ENCODE results near the gene CCSAP. TPM values are rescaled to one million over a fixed set of nuclear protein-coding genes. Genes with fewer than 3 reads are reported as not detected.

The CCSAP gene
- total RNA-seq, 4 donors from 2014 or later, result 0.44 to 1.1 (median 0.81) TPM

- Histone ChIP-seq H3K9me3 (no peaks in the 10 kb centered on the region), H3K4me3 (no peak overlapping the region), H3K27me3 (no peaks in the 10 kb centered on the region), H3K36me3 (peaks cover 0 to 39% of the 10 kb centered on the region in 2 donors), H3K4me1 (peaks cover 4 to 14% of the 10 kb centered on the region in 2 donors), H3K27ac (no peak overlapping the region)
- no peak for TF ChIP-seq POLR2A (IDR thresholded peaks at IDR 0.05)
- TF ChIP-seq, protein P1, sequence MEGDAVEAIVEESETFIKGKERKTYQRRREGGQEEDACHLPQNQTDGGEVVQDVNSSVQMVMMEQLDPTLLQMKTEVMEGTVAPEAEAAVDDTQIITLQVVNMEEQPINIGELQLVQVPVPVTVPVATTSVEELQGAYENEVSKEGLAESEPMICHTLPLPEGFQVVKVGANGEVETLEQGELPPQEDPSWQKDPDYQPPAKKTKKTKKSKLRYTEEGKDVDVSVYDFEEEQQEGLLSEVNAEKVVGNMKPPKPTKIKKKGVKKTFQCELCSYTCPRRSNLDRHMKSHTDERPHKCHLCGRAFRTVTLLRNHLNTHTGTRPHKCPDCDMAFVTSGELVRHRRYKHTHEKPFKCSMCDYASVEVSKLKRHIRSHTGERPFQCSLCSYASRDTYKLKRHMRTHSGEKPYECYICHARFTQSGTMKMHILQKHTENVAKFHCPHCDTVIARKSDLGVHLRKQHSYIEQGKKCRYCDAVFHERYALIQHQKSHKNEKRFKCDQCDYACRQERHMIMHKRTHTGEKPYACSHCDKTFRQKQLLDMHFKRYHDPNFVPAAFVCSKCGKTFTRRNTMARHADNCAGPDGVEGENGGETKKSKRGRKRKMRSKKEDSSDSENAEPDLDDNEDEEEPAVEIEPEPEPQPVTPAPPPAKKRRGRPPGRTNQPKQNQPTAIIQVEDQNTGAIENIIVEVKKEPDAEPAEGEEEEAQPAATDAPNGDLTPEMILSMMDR (IDR thresholded peaks at IDR 0.05 in 4 of 5, conservative IDR thresholded peaks at IDR 0.05 in 1 of 5), result no peak
- in situ Hi-C loops (cut with MboI; ENCODE audit: low sequenced_read_pairs in 4 of 4), result no loop called here
- intact Hi-C loops (cut with DNase I; ENCODE audit: low total_unique reads), result no loop called here
- ATAC-seq (no peak), DNase-seq (no peak)
Measured at GRCh38 chr1:229305392-229305791, 37.5 kb downstream of the CCSAP start.

- Histone ChIP-seq H3K36me3 (peaks cover 0 to 54% of the 10 kb centered on the region in 2 donors), H3K27me3 (no peaks in the 10 kb centered on the region), H3K9me3 (no peaks in the 10 kb centered on the region), H3K27ac (no peak overlapping the region), H3K4me1 (peaks cover 0 to 5% of the 10 kb centered on the region in 2 donors), H3K4me3 (no peak overlapping the region)
- TF ChIP-seq, protein P1 (IDR thresholded peaks at IDR 0.05 in 4 of 5, conservative IDR thresholded peaks at IDR 0.05 in 1 of 5), result no peak
- TF ChIP-seq POLR2A (IDR thresholded peaks at IDR 0.05), result no peak
- ATAC-seq, result no peak
- in situ Hi-C loops (cut with MboI; ENCODE audit: low sequenced_read_pairs in 4 of 4), result no loop called here
- intact Hi-C loops (cut with DNase I; ENCODE audit: low total_unique reads), result no loop called here
- DNase-seq, result no peak
Measured at GRCh38 chr1:229303855-229304254, 39.0 kb downstream of the CCSAP start.

- Histone ChIP-seq H3K36me3 (peaks cover 0 to 58% of the 10 kb centered on the region in 2 donors), H3K4me3 (no peak overlapping the region), H3K9me3 (no peaks in the 10 kb centered on the region), H3K27me3 (no peaks in the 10 kb centered on the region), H3K27ac (no peak overlapping the region), H3K4me1 (no peaks in the 10 kb centered on the region)
- ATAC-seq, result no peak
- DNase-seq, result no peak
- in situ Hi-C loops (cut with MboI; ENCODE audit: low sequenced_read_pairs in 4 of 4), result no loop called here
- intact Hi-C loops (cut with DNase I; ENCODE audit: low total_unique reads), result no loop called here
- TF ChIP-seq, protein P1 (IDR thresholded peaks at IDR 0.05 in 4 of 5, conservative IDR thresholded peaks at IDR 0.05 in 1 of 5), result no peak
- no peak for TF ChIP-seq POLR2A (IDR thresholded peaks at IDR 0.05)
Measured at GRCh38 chr1:229302740-229303139, 40.1 kb downstream of the CCSAP start.

DNA sequence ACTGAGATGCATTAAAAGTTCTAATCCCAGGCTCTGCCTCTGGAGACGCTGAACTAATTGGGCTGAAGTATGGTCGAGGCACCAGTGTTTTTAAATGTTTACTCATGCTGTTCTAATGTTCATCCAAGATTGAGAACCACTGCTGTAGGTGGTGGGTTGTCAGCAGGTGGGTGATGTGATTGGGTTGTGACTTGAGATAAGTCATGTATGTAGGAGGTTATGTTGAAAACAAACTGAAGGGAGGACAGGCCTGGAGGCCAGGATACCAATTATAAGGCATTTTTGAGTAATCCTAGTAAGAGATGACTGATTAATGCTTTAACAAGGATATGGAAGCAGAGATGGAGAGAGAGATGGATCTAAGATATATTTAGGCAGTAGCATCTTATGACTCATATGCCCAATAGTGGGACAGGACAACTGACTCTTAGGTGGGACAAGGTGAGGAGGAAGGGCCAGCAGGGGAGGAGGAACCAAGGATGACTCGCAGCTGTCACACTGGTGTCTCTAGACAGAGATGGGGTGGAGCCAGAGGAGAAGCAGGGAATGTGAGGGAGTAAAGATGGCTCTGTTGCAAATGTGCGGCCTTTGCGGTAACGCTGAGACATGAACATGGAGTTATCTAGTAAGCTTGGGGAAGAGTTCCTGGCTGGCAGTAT lies 42.6 kb downstream of the CCSAP start:
- in situ Hi-C loops (cut with MboI; ENCODE audit: low sequenced_read_pairs in 4 of 4) (no loop called here), intact Hi-C loops (cut with DNase I; ENCODE audit: low total_unique reads) (no loop called here)
- Histone ChIP-seq H3K27me3 (no peaks in the 10 kb centered on the region), H3K36me3 (peaks cover 0 to 56% of the 10 kb centered on the region in 2 donors), H3K9me3 (no peaks in the 10 kb centered on the region), H3K4me3 (no peak overlapping the region), H3K27ac (no peak overlapping the region), H3K4me1 (peaks cover 16 to 19% of the 10 kb centered on the region in 2 donors)
- TF ChIP-seq, protein P1 (IDR thresholded peaks at IDR 0.05 in 4 of 5, conservative IDR thresholded peaks at IDR 0.05 in 1 of 5), result no peak
- TF ChIP-seq POLR2A (IDR thresholded peaks at IDR 0.05), result no peak
- ATAC-seq (no peak), DNase-seq (no peak)

All from gastrocnemius medialis (tissue), 4 donors.